WTC11 (cell line): ENCODE results near the gene PTPRT.

Experiments used
- CREB1 ChIP-seq: sonication (generic); formaldehyde crosslinking; IDR thresholded peaks from 2 replicates; pipeline ENCODE4 v1.8.0; 2023; ENCODE audit warnings: mild to moderate bottlenecking, missing genetic modification reagents
- CTCF ChIP-seq: fragments of 200-600 bp; IDR thresholded peaks from 2 replicates; pipeline ENCODE4 v1.8.0; 2022; ENCODE audit warnings: antibody characterized with exemption
- ELF4 ChIP-seq: sonication (generic); formaldehyde crosslinking; IDR thresholded peaks from 2 replicates; pipeline ENCODE4 v1.8.1; 2022; ENCODE audit warnings: low read depth, mild to moderate bottlenecking, moderate library complexity, missing genetic modification reagents
- ETV6 ChIP-seq: sonication (generic); formaldehyde crosslinking; IDR thresholded peaks from 2 replicates; pipeline ENCODE4 v1.8.1; 2022; ENCODE audit warnings: mild to moderate bottlenecking, missing genetic modification reagents
- FOXJ3 ChIP-seq: sonication (generic); formaldehyde crosslinking; IDR thresholded peaks from 2 replicates; pipeline ENCODE4 v1.9.0; 2021; ENCODE audit warnings: missing genetic modification reagents, mild to moderate bottlenecking, borderline replicate concordance
- TCF7 ChIP-seq: sonication (generic); formaldehyde crosslinking; IDR thresholded peaks from 2 replicates; pipeline ENCODE4 v1.8.0; 2022; ENCODE audit warnings: mild to moderate bottlenecking, low read depth, missing genetic modification reagents, moderate library complexity
- ZNF423 ChIP-seq: fragments of 250-450 bp; sonication (Bioruptor Pico); IDR thresholded peaks from 2 replicates; pipeline ENCODE4 v2.1.2; 2022; ENCODE audit warnings: mild to moderate bottlenecking, moderate library complexity

DNA sequence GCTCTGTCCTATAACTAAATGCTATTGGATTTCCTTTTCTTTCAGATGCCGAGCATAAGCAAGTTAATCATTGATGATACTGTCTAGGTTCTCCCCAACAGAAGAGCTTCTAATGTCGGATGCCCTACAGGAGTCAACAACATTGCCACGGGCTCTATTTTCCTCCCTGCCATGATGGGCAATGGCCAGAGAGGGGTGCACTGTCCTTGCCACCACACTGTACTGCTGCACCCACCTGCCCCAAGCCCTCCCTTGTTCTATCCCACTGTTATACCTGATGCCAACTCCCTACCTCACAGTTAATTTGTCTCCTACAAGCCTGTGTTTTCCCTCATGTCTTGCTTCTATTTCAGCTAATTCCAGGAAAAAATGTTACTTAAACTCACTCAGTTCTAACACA lies 797.9 kb downstream of the PTPRT start:
- TF ChIP-seq FOXJ3 (CRISPR knock-in tag) (no peak), ELF4 (CRISPR knock-in tag) (no peak), CTCF (no peak), ETV6 (CRISPR knock-in tag) (no peak), CREB1 (CRISPR knock-in tag) (no peak), TCF7 (CRISPR knock-in tag) (no peak), ZNF423 (CRISPR knock-in tag) (no peak)
